Measurements from ENCODE around the gene SLC15A4. TPM values are rescaled to one million over a fixed set of nuclear protein-coding genes. Genes with fewer than 3 reads are reported as not detected.
"Not testable (repeated sequence)": the region's sequence is repeated elsewhere in the genome, so short reads cannot be mapped to it uniquely, and the experiment has no call there.

The SLC15A4 gene
- total RNA-seq, 4 donors from 2014 or later: 20.8 to 50.3 (median 43.6) TPM

DNA sequence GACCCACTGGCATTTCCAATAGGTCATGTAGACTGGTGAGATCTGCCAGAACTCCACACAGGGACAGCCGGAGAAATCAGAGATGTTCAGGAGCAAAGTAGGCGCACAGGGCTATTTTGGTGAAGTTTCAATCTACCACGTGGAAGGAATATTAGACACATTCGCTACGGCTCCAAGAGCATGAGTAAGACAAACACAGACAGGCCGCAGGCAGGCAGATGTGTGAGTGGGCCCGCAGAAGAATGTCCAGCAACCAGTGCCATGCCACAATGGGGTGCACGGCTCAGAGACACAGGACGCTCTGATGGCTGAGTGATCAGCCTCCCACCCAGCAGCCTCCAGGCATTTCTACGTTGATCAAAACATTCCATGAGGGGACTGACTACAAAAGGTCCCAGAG is 10.4 kb downstream of the SLC15A4 start:
- DNase-seq (ENCODE audit: low spot score) (no peak), ATAC-seq (ENCODE audit: low FRiP score) (no peak)
- TF ChIP-seq, protein P1, sequence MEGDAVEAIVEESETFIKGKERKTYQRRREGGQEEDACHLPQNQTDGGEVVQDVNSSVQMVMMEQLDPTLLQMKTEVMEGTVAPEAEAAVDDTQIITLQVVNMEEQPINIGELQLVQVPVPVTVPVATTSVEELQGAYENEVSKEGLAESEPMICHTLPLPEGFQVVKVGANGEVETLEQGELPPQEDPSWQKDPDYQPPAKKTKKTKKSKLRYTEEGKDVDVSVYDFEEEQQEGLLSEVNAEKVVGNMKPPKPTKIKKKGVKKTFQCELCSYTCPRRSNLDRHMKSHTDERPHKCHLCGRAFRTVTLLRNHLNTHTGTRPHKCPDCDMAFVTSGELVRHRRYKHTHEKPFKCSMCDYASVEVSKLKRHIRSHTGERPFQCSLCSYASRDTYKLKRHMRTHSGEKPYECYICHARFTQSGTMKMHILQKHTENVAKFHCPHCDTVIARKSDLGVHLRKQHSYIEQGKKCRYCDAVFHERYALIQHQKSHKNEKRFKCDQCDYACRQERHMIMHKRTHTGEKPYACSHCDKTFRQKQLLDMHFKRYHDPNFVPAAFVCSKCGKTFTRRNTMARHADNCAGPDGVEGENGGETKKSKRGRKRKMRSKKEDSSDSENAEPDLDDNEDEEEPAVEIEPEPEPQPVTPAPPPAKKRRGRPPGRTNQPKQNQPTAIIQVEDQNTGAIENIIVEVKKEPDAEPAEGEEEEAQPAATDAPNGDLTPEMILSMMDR (IDR thresholded peaks at IDR 0.05): no peak

DNA sequence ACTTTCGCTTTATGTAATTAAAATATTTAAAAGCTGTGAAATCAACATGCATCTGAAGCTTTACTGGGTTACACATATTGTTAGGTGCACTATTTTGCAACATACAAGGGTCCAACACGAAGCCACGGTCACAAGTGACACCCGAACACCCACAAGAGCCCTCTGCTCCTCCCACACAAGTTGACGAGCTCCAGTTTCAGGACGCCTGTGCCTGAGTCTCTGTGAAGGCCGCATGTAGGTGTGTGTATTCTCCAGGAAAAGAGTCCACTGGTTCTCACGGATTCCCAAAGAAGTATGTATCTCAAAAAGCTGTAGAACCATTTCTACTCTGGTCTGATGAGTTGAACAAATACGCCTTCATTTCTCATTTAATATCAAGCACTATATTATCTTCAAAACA is 12.0 kb downstream of the SLC15A4 start:
- DNase-seq (ENCODE audit: low spot score) (no peak), ATAC-seq (ENCODE audit: low FRiP score) (no peak)
- TF ChIP-seq, protein P1 (IDR thresholded peaks at IDR 0.05): no peak

DNA sequence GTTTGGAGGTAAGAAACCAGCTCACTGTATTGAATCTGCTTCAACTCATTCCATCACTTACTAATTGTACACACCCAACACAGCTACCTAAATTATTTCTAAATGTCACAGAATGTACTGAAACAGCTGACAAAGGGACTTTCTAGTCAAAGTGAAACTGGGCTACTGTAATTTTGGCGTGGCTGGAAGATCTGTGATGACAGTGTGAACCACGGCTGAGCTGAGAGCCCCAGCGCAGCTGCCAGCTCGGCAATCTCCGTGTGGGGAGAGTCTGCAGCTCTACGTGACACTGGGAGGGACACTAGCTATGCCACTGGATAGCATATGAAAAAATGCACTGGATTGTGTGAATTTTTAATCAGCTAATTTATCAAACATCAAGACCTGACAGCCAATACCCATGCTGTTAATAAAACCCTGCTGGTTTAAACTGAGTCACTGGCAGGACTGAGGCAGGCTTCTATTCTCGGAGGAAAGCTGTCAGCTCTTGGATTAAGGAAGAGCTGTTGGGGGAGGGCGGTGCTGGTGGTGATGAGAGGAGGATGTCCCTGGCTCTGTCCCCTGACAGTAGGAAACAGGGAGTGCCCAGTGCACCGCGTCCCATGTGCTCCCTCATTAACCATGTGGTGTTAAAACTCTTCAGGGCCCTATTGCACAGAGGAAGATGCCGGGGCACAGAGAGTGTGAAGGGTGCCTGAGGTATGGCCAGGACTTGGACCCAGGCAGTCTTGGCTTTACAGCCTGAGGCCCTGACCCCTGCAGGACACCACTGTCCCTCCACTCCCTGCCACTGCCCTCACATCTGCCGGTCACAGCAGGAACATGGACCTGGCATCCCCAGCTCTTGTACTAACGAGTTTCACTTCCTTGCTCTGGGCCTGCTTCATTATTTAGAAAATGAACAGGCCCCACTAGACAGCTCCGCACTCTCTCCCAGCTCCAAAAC is 13.3 kb downstream of the SLC15A4 start:
- DNase-seq (ENCODE audit: low spot score) (no peak), ATAC-seq (ENCODE audit: low FRiP score) (no peak)
- TF ChIP-seq, protein P1 (IDR thresholded peaks at IDR 0.05): no peak

DNA sequence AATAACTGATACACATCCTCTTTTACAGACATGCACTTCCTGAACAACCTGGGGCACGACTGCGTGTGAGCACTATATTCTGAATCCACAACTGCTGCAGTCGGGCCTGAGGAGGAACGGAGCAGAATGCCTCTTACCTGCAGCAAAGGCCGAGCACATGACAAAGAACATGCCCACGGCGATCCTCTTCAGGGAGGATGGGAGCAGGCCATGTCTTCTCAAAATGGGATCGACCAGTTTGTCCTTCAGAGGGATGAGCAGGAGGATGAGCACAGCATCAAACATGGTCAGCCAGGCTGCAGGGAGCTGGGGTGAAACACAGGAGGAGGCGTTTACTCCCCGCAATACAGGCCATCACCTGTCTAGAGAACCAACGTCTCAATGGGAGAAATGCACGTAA is 15.1 kb downstream of the SLC15A4 start:
- ATAC-seq (ENCODE audit: low FRiP score) (no peak), DNase-seq (ENCODE audit: low spot score) (no peak)
- TF ChIP-seq, protein P1 (IDR thresholded peaks at IDR 0.05): no peak

DNA sequence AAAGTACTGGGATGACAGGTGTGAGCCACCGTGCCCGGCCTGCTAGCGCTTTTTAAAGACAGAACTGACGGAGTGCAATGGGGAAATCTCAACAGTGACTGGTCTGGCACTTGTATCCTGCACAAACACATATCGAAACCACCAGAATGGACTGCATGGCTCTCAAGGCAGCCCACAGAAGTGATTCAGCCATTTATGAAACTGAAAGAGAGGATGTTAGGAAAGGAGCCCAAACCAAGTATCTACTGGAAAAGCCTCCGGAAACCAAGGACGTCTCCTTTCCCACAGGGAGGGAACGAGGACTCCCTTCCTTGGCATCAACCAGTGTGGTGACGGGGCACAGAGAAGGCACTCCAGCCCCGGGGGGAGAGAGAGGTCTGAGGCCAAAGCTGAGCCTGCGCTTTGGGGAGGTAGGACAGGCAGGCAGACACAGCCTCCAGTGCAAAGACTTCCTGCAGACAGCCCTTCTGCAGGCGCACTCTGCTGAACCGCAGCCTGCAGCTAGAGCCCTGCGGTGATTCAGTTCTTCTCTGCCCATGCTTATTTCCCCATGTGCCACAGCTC is 16.5 kb downstream of the SLC15A4 start:
- TF ChIP-seq, protein P1 (IDR thresholded peaks at IDR 0.05): no peak
- ATAC-seq (ENCODE audit: low FRiP score) (no peak), DNase-seq (ENCODE audit: low spot score) (no peak)

DNA sequence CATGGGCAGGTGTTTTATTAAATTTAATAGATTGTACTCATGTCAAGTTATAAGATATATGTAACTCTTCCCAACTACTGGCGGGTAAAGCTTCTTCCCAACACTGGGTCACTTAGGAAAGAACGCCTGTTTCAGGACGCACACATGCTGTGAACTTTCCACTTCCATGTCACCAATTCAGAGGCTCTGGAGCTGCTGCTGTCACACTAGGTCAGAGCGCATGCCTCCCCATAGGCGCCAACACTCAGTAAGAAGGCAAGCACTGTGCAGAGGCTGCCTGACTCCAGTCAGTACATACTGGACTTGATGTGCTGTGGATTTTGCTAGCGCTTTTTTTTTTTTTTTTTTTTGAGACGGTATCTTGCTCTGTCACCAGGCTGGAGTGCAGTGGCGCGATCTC is 17.2 kb downstream of the SLC15A4 start:
- no peak for DNase-seq (ENCODE audit: low spot score)
- TF ChIP-seq, protein P1 (IDR thresholded peaks at IDR 0.05): no peak
- no peak for ATAC-seq (ENCODE audit: low FRiP score)

DNA sequence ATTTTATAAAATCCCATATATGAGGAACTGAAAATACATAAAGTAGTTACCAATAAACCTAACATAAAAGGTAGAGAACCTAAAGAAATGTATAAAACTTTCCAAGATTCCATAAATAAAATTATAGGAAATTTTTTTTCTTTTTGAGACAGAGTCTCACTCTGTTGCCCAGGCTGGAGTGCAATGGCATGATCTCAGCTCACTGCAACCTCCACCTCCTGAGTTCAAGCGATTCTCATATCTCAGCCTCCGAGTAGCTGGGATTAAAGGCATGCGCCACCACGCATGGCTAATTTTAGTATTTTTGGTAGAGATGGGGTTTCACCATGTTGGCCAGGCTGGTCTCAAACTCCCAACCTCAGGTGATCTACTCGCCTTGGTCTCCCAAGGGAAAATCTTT is 18.4 kb downstream of the SLC15A4 start:
- DNase-seq (ENCODE audit: low spot score); ATAC-seq (ENCODE audit: low FRiP score): not testable (repeated sequence)
